Measurements from ENCODE around the gene MAP2K4. TPM values are rescaled to one million over a fixed set of nuclear protein-coding genes. Genes with fewer than 3 reads are reported as not detected.

The MAP2K4 gene
- total and polyA plus RNA-seq, 2 of the 4 experiments (the other 2 are of a cell fraction), result 14.5 to 32.6 TPM

GRCh38 chr17:12134101-12134500, 113.4 kb downstream of the MAP2K4 start:
- no peak overlapping the region for H2BK120ac ChIP-seq (ENCODE audit: low read depth, low read length)
- WGBS, 2 experiments (ENCODE audit: extremely low coverage in 2 of 2, insufficient read length in 1 of 2), result 57% methylated on average over 1 of the region's 3 CpGs; no CpG with 5 or more reads in 1 of the 2 experiments

More at GRCh38 chr17:12134101-12134500, 113.4 kb downstream of the MAP2K4 start:
- Histone ChIP-seq H4K8ac (ENCODE audit: low read depth in 2 of 2, low read length in 2 of 2) (no peak overlapping the region), H2AFZ (replicated peaks; ENCODE audit: low read length, poor library complexity) (no peak overlapping the region), H3K4me2 (ENCODE audit: low read depth, low read length) (no peak overlapping the region), H2BK20ac (ENCODE audit: low read depth, low read length) (no peak overlapping the region), H3K36me3 (ENCODE audit: control insufficient read depth, insufficient read depth, low read length) (peaks cover 19% of the 10 kb centered on the region), H3K4ac (ENCODE audit: low read depth, low read length) (no peak overlapping the region), H3K4me3 (ENCODE audit: insufficient read depth, low read depth, low read length) (no peak overlapping the region), H3K23ac (ENCODE audit: low read depth, low read length) (no peak overlapping the region), H3K9ac (ENCODE audit: low read depth, low read length) (no peak overlapping the region), H3K27me3 (ENCODE audit: control insufficient read depth, insufficient read depth, low read length) (no peaks in the 10 kb centered on the region), H3K79me1 (ENCODE audit: low read depth in 1 of 2, low read length in 2 of 2) (peaks cover 7 to 10% of the 10 kb centered on the region in 2 experiments; a peak in 3 of 4 replicates), H3K14ac (replicated peaks; ENCODE audit: low read depth, low read length) (no peak overlapping the region), H3K4me1 (ENCODE audit: control insufficient read depth, insufficient read depth, low read length) (no peaks in the 10 kb centered on the region), H3K18ac (ENCODE audit: low read depth, low read length) (no peak overlapping the region), H2AK9ac (replicated peaks; ENCODE audit: low read depth, low read length, poor library complexity) (no peak overlapping the region), H4K20me1 (ENCODE audit: insufficient read depth, low read length) (no peaks in the 10 kb centered on the region), H4K5ac (ENCODE audit: low read depth, low read length) (no peak overlapping the region), H3K9me3 (ENCODE audit: control insufficient read depth, insufficient read depth, low read length) (peaks cover 2% of the 10 kb centered on the region; the same call in 1 of the 2 replicates), H4K91ac (ENCODE audit: insufficient read depth, low read depth, low read length) (no peak overlapping the region), H2BK5ac (ENCODE audit: low read depth, low read length, poor library complexity, severe bottlenecking) (no peak overlapping the region), H3K56ac (ENCODE audit: extremely low read depth, insufficient read depth, low read length) (no peak overlapping the region), H3K9me1 (ENCODE audit: insufficient read depth, low read length) (0 out of 2 replicates have a peak, but pooled peaks cover 2% of the 10 kb centered on the region), H3K27ac (ENCODE audit: insufficient read depth, low read length) (no peak overlapping the region), H2AK5ac (ENCODE audit: low read depth, low read length) (no peak overlapping the region), H2BK15ac (ENCODE audit: low read depth, low read length) (no peak overlapping the region)
- CTCF ChIA-PET, result interaction anchor here (0.5 kb wide), 1 partner anchor 1498 kb away, joined by 3 read pairs; no protein-coding TSS in a partner anchor
- POLR2A ChIA-PET (ENCODE audit: unreplicated experiment), result interaction anchor here (0.6 kb wide), 1 partner anchor 8 kb away, joined by 3 read pairs; no protein-coding TSS in a partner anchor
- in situ Hi-C loops (cut with MboI; ENCODE audit: low sequenced_read_pairs), result no loop called here
- intact Hi-C loops (cut with micrococcal nuclease), result no loop called here
- no peak for TF ChIP-seq CEBPB (IDR thresholded peaks at IDR 0.05; ENCODE audit: low read depth, low read length)
- no peak for TF ChIP-seq RCOR1 (IDR thresholded peaks at IDR 0.05; ENCODE audit: insufficient replicate concordance, low read length)
- TF ChIP-seq CHD1 (IDR thresholded peaks at IDR 0.05; ENCODE audit: low read depth, low read length), result no peak
- TF ChIP-seq MXI1 (IDR thresholded peaks at IDR 0.05; ENCODE audit: borderline replicate concordance, low read depth, low read length), result no peak
- no peak for TF ChIP-seq POLR2A (IDR thresholded peaks at IDR 0.05; ENCODE audit: low read depth, low read length)
- no peak for TF ChIP-seq RAD21 (IDR thresholded peaks at IDR 0.05; ENCODE audit: low read length)
- TF ChIP-seq MAFK (IDR thresholded peaks at IDR 0.05; ENCODE audit: low read depth, low read length), result no peak
- TF ChIP-seq RFX5 (IDR thresholded peaks at IDR 0.05; ENCODE audit: low read depth, low read length), result no peak
- no peak for TF ChIP-seq ELK1 (IDR thresholded peaks at IDR 0.05; ENCODE audit: borderline replicate concordance, low read depth, low read length)
- TF ChIP-seq, protein P1, sequence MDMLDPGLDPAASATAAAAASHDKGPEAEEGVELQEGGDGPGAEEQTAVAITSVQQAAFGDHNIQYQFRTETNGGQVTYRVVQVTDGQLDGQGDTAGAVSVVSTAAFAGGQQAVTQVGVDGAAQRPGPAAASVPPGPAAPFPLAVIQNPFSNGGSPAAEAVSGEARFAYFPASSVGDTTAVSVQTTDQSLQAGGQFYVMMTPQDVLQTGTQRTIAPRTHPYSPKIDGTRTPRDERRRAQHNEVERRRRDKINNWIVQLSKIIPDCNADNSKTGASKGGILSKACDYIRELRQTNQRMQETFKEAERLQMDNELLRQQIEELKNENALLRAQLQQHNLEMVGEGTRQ (IDR thresholded peaks at IDR 0.05; ENCODE audit: low read depth, low read length), result no peak
- no peak for TF ChIP-seq CTCF (conservative IDR thresholded peaks at IDR 0.05; ENCODE audit: low read depth, low read length)
- BruUV-seq (replicated peaks), result no TSS peak
- ATAC-seq (ENCODE audit: low read depth), result no peak
- dilution Hi-C loops (cut with HindIII; ENCODE audit: low sequenced_read_pairs, unreplicated experiment), result no loop called here
- DNase-seq, result no peak

Data from IMR-90 (cell line).